Measurements from ENCODE around the gene RIMS4. TPM values are rescaled to one million over a fixed set of nuclear protein-coding genes. Genes with fewer than 3 reads are reported as not detected.

RIMS4 gene
- polyA plus RNA-seq, 1 donor = 7.6 TPM

- no peak for DNase-seq (ENCODE audit: low read depth)
These were observed 88.6 kb downstream of the RIMS4 start for GRCh38 chr20:44721785-44722054.

GRCh38 chr20:44720997-44721784 lies 89.2 kb downstream of the RIMS4 start:
- no peak for DNase-seq (ENCODE audit: low read depth)

- no peak for DNase-seq (ENCODE audit: low read depth)
These were observed 89.7 kb downstream of the RIMS4 start for GRCh38 chr20:44720621-44720996.

GRCh38 chr20:44719841-44720240 lies 90.5 kb downstream of the RIMS4 start:
- DNase-seq (ENCODE audit: low read depth) = no peak

- no peak for DNase-seq (ENCODE audit: low read depth)
These were observed 92.4 kb downstream of the RIMS4 start for GRCh38 chr20:44717986-44718385.

- DNase-seq (ENCODE audit: low read depth) = no peak
These were observed 93.8 kb downstream of the RIMS4 start for GRCh38 chr20:44716309-44717106.

- no peak for DNase-seq (ENCODE audit: low read depth)
These were observed 94.6 kb downstream of the RIMS4 start for GRCh38 chr20:44715499-44716308.

- no peak for DNase-seq (ENCODE audit: low read depth)
These were observed 95.4 kb downstream of the RIMS4 start, which contains the start of gene CCN5 for GRCh38 chr20:44714701-44715498. TSS of gene CCN5 (plus strand) at chr20:44715369. CDS start at chr20:44715391, 22 bp downstream.

- no peak for DNase-seq (ENCODE audit: low read depth)
These were observed 96.1 kb downstream of the RIMS4 start for GRCh38 chr20:44714102-44714700.

- no peak for DNase-seq (ENCODE audit: low read depth)
These were observed 99.1 kb downstream of the RIMS4 start for GRCh38 chr20:44711237-44711636.

GRCh38 chr20:44709797-44710196 lies 100.5 kb downstream of the RIMS4 start:
- DNase-seq (ENCODE audit: low read depth) = no peak

GRCh38 chr20:44709380-44709779 lies 101.0 kb downstream of the RIMS4 start:
- no peak for DNase-seq (ENCODE audit: low read depth)

- DNase-seq (ENCODE audit: low read depth) = no peak
These were observed 103.2 kb downstream of the RIMS4 start for GRCh38 chr20:44707018-44707579.

GRCh38 chr20:44706301-44707017 lies 103.9 kb downstream of the RIMS4 start:
- DNase-seq (ENCODE audit: low read depth) = no peak

- DNase-seq (ENCODE audit: low read depth) = no peak
These were observed 104.8 kb downstream of the RIMS4 start for GRCh38 chr20:44705364-44706094.

- no peak for DNase-seq (ENCODE audit: low read depth)
These were observed 105.8 kb downstream of the RIMS4 start for GRCh38 chr20:44704551-44704971.

GRCh38 chr20:44703956-44704488 lies 106.3 kb downstream of the RIMS4 start:
- DNase-seq (ENCODE audit: low read depth) = no peak

- DNase-seq (ENCODE audit: low read depth) = no peak
These were observed 107.0 kb downstream of the RIMS4 start for GRCh38 chr20:44703183-44703925.

Measured in forelimb muscle (tissue), 1 donor.